SKM-1 treated with dmso at 0.1 percent for 144 hours (cell line): ENCODE measurements around the gene GSTM3.
"Not testable (repeated sequence)": the region's sequence is repeated elsewhere in the genome, so short reads cannot be mapped to it uniquely, and the experiment has no call there.

Experiments used
- DNase-seq: peaks from one replicate; lab custom pipeline; 2025; ENCODE audit not compliant: unreplicated experiment; lab: John Stamatoyannopoulos, UW

GSTM3 gene

GRCh38 chr1:109776206-109776835 lies 35.5 kb upstream of the GSTM3 start:
- no peak for DNase-seq

GRCh38 chr1:109775398-109775797 lies 34.6 kb upstream of the GSTM3 start:
- no peak for DNase-seq

- no peak for DNase-seq
Observed at GRCh38 chr1:109773900-109774485, 33.2 kb upstream of the GSTM3 start.

GRCh38 chr1:109773203-109773899 lies 32.5 kb upstream of the GSTM3 start:
- DNase-seq = peak; percentile 89

GRCh38 chr1:109772658-109773202 lies 31.9 kb upstream of the GSTM3 start:
- no peak for DNase-seq

GRCh38 chr1:109771712-109772657 lies 31.1 kb upstream of the GSTM3 start:
- DNase-seq = no peak

- no peak for DNase-seq
Observed at GRCh38 chr1:109770331-109771095, 29.7 kb upstream of the GSTM3 start.

GRCh38 chr1:109769330-109770078 lies 28.7 kb upstream of the GSTM3 start:
- no peak for DNase-seq

- DNase-seq = no peak
Observed at GRCh38 chr1:109768820-109769219, 28.0 kb upstream of the GSTM3 start.

GRCh38 chr1:109768335-109768650 lies 27.5 kb upstream of the GSTM3 start:
- DNase-seq = no peak

GRCh38 chr1:109767637-109768334 lies 26.9 kb upstream of the GSTM3 start:
- DNase-seq = no peak

GRCh38 chr1:109766991-109767636 lies 26.3 kb upstream of the GSTM3 start:
- not testable (repeated sequence) for DNase-seq

GRCh38 chr1:109765896-109766615 lies 25.2 kb upstream of the GSTM3 start:
- DNase-seq = no peak

- DNase-seq = no peak
Observed at GRCh38 chr1:109765483-109765815, 24.6 kb upstream of the GSTM3 start.

GRCh38 chr1:109764561-109765482 lies 24.0 kb upstream of the GSTM3 start:
- no peak for DNase-seq

GRCh38 chr1:109763646-109764415 lies 23.0 kb upstream of the GSTM3 start, which contains the start of gene EPS8L3:
Gene EPS8L3, minus strand, starts transcription at chr1:109763923. Its CDS starts 2,174 bp downstream, at chr1:109761749.
- DNase-seq = no peak
